ENCODE data around the gene MFAP3L.
"Not testable (repeated sequence)": the region's sequence is repeated elsewhere in the genome, so short reads cannot be mapped to it uniquely, and the experiment has no call there.

Gene MFAP3L

GRCh38 chr4:169986369-169986768 is 39.8 kb downstream of the MFAP3L start:
- DNase-seq = no peak

- DNase-seq = no peak
These were observed 40.3 kb downstream of the MFAP3L start for GRCh38 chr4:169985881-169986280.

GRCh38 chr4:169984745-169985144 is 41.5 kb downstream of the MFAP3L start:
- DNase-seq = no peak

DNA sequence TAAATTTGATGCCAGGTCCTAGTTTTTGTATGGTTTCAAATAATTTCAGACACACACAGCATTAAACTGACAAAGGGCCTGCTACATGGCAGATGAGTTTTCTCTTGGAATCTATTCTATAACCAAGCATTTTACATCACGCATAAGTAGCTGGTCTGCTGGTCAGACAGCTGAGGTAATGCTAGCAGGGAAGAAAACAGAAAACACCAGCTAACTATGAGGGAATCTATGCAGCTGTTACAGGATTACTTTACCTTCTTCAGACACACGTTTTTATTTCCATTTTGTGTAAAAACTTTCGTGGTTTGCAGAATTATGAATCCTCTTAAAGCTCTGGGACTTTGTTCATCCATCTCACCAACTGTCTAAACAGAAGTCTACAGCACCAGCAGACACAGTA is 42.0 kb downstream of the MFAP3L start:
- DNase-seq = no peak

GRCh38 chr4:169976951-169977350 is 49.2 kb downstream of the MFAP3L start:
- DNase-seq = no peak

DNA sequence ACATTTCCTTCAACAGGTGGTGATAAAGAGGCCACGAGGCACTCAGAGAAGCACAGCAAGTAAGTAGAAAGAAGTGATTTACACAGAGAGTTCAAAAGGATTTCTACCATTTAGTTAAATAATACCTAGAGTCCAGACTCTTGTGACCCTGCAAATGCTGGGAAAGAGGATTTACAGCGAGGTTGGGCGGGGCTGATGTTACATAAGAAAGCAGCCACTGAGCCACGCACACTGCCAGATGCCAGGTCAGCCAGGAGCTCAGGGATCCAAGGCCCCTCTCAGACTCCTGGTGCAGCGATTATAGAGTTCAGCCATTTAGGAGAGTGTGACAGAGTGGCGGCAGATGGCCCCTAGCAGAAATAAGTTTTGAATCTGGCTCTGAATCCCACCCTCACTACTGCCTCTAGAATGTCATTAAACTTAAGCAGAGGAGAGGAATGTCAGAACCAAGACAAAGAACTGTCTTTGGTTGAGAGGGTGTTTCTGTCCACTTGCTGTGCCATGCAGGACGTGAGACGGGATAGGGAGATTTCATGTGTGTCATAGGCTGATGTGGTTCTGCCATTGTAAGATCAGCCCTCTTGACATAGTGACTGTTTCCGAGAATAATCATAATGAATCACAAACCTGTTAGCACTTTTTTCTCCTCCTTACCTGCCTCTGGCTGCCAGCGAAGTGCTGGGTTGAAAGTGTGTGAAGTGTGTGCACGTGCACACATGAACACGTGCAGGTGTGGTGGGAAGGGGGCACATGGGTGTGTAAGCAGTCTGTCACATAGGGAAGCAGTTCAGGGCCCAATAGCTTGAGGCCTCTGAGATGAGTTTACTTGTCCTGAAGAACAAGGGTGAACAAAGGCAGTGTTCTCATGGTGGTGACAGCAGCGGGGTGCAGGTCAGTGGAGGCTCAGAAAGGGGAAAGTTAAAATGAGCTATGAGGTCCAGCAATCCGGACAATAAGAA is 50.1 kb downstream of the MFAP3L start:
- no peak for DNase-seq

GRCh38 chr4:169975131-169975837 is 50.9 kb downstream of the MFAP3L start:
- no peak for DNase-seq

- DNase-seq = no peak
These were observed 54.7 kb downstream of the MFAP3L start for GRCh38 chr4:169971456-169972015.

GRCh38 chr4:169968999-169969398 is 57.2 kb downstream of the MFAP3L start:
- no peak for DNase-seq

- DNase-seq = no peak
These were observed 62.2 kb downstream of the MFAP3L start for GRCh38 chr4:169963998-169964397.

- DNase-seq = no peak
These were observed 66.9 kb downstream of the MFAP3L start for GRCh38 chr4:169959254-169959653.

- no peak for DNase-seq
These were observed 67.6 kb downstream of the MFAP3L start for GRCh38 chr4:169958629-169959028.

DNA sequence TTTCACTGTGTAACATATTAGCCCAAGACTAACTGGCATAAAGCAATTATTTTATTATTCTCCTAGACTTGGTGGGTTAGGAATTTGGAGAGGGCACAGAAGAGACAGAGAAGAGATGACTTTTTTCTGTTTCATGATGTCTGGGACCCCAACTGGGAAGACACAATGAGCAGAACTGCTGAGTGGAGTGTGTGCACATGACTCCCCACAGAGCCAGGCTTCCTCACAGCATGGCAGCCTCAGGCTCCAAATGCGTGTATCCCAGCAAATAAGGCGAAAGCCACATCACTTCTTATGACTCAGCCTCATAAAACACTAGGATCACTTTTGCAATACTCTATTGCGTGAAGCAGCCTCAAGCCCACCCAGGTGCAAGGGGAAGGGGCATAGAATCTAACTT is 68.4 kb downstream of the MFAP3L start:
- DNase-seq = no peak

DNA sequence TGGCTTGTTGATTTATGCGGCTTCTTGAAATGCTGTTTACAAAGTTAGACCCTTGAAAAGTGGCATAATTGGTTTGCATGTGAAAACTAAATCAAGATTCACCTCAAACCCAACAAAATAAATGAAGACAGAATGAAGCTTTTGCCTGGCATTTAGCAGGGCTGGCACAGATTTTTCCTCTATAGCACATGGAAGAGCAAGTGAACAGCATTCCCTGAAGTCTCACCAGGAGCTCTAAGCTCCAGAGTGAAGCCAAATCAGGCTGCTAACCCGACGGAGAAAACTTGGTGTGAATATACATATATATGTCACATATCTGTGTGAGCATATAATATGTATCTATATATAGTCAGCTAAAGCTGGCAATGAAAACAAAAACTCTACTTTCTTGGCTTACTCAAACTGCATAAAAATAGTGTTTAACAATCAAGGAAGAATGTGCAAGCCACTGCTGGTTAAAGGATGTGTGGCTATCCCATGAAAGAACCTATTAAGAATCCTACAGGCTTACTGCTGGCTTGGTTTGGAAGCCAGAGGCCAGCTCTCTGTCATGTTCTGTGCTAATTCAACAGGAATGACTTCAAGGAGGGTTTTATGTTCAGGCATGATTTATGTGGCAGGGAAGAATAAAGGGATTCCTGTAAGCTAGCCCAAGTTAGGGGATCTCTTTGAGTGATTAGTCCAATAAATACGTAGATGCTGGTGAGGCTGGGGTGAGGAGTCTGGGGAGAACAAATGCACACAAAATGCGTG is 69.9 kb downstream of the MFAP3L start:
- no peak for DNase-seq

- no peak for DNase-seq
These were observed 70.7 kb downstream of the MFAP3L start for GRCh38 chr4:169955521-169955920.

- no peak for DNase-seq
These were observed 73.8 kb downstream of the MFAP3L start for GRCh38 chr4:169952236-169953002.

- DNase-seq = no peak
These were observed 77.9 kb downstream of the MFAP3L start for GRCh38 chr4:169948271-169948670.

DNA sequence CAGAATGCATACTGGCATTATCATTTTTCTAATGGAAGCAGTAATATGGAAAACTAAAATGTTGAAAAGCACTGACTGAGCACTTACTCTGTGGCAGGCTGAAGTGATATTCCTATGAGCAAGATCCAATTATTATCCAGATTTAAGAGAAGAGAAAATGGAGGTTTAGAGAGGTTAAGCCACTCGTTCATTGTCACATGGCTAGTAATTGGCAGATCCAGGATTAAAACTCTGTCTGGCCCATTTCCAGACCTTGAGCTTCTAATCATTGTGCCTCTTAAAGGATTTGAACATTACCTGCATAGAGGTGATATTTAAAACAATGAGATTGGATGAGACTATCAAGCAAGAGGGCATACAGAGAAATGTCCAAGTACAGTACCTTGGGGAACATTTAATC is 80.6 kb downstream of the MFAP3L start:
- DNase-seq = no peak

DNA sequence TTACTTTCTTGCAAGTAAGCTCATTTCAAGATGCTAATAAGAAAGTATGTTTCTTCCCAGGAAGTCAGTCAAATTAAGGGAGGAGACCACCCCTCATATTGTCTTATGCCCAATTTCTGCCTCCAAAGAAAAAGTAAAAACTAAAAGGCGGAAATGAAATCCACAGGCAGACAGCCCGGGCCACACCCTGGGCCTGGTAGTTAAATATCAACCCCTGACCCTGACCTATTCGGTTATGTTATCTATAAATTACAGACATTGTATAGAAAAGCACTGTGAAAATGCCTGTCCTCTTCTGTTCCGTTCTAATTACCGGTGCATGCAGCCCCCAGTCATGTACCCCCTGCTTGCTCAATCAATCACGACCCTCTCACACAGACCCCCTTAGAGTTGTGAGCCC is 82.6 kb downstream of the MFAP3L start:
- not testable (repeated sequence) for DNase-seq

DNA sequence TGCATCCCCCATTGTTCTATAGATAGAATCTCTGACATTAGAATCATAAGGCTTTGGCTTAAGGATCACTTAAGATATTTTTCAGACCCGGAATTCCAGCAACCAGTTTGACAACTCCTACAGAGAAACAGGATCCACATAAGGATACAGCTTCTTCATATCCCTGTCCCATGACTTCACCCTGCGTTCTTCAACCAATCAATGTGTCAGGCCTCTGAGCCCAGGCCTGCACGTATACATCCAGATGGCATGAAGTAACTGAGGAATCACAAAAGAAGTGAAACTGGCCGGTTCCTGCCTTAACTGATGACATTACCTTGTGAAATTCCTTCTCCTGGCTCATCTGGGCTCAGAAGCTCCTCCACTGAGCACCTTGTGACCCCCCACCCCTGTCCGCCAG is 85.1 kb downstream of the MFAP3L start:
- no peak for DNase-seq

GRCh38 chr4:169940460-169940859 is 85.7 kb downstream of the MFAP3L start:
- DNase-seq = no peak

All from activated T-cell treated with anti-CD3 and anti-CD28 coated beads, Interleukin-2, amount 50 U/mL, for 48 hours (primary cell).